CD4-positive, alpha-beta T cell treated with Interleukin-21 for 1 hour (primary cell): ENCODE data around the gene CIDEC.
"Not testable (repeated sequence)": the region's sequence is repeated elsewhere in the genome, so short reads cannot be mapped to it uniquely, and the experiment has no call there.

Source experiments
- DNase-seq: peaks from one replicate; pipeline ENCODE4 v3.0.0-alpha.2; 2020

Gene CIDEC

GRCh38 chr3:9872067-9872466, 8.0 kb downstream of the CIDEC start:
- not testable (repeated sequence) for DNase-seq

GRCh38 chr3:9870978-9871377, 9.1 kb downstream of the CIDEC start:
- DNase-seq = no peak

GRCh38 chr3:9869955-9870354, 10.1 kb downstream of the CIDEC start:
- DNase-seq = no peak

GRCh38 chr3:9867106-9867505, 12.9 kb downstream of the CIDEC start:
- DNase-seq = no peak

- no peak for DNase-seq
These were observed 13.4 kb downstream of the CIDEC start for GRCh38 chr3:9866639-9867038.

GRCh38 chr3:9865125-9865637, 14.9 kb downstream of the CIDEC start:
- not testable (repeated sequence) for DNase-seq

- DNase-seq = no peak
These were observed 15.7 kb downstream of the CIDEC start for GRCh38 chr3:9864200-9864927.

- no peak for DNase-seq
These were observed 16.8 kb downstream of the CIDEC start for GRCh38 chr3:9863058-9863772.

GRCh38 chr3:9862391-9863057, 17.5 kb downstream of the CIDEC start:
- peak; percentile 22 for DNase-seq

GRCh38 chr3:9861626-9862130, 18.4 kb downstream of the CIDEC start:
- DNase-seq = no peak

GRCh38 chr3:9861201-9861600, 18.9 kb downstream of the CIDEC start:
- DNase-seq = no peak

GRCh38 chr3:9859530-9860025, 20.5 kb downstream of the CIDEC start:
- DNase-seq = no peak

- no peak for DNase-seq
These were observed 24.5 kb downstream of the CIDEC start for GRCh38 chr3:9855594-9855993.

GRCh38 chr3:9854291-9854940, 25.6 kb downstream of the CIDEC start:
- DNase-seq = not testable (repeated sequence)

- no peak for DNase-seq
These were observed 27.5 kb downstream of the CIDEC start for GRCh38 chr3:9852528-9852927.

GRCh38 chr3:9851926-9852325, 28.1 kb downstream of the CIDEC start:
- not testable (repeated sequence) for DNase-seq

GRCh38 chr3:9851383-9851782, 28.7 kb downstream of the CIDEC start:
- DNase-seq = not testable (repeated sequence)

GRCh38 chr3:9848860-9849259, 31.2 kb downstream of the CIDEC start:
- DNase-seq = peak; percentile 63

GRCh38 chr3:9847870-9848269, 32.2 kb downstream of the CIDEC start:
- DNase-seq = not testable (repeated sequence)

- DNase-seq = no peak
These were observed 33.0 kb downstream of the CIDEC start for GRCh38 chr3:9846931-9847488.

GRCh38 chr3:9846231-9846630, 33.8 kb downstream of the CIDEC start:
- no peak for DNase-seq

GRCh38 chr3:9843715-9844438, 36.2 kb downstream of the CIDEC start, which contains the start of gene RPUSD3:
Gene RPUSD3, minus strand, starts transcription at chr3:9844008. Its CDS starts 18 bp downstream, at chr3:9843990.
- peak; percentile 96 for DNase-seq
